Stimulated activated CD4-positive, alpha-beta T cell treated with anti-CD3 and anti-CD28 coated beads, Interleukin-4, amount 100 ng/mL, for 4 hours (primary cell): ENCODE data around the gene PHF19.

Experiments
- DNase-seq, 2 experiments: peaks; one replicate each; pipeline ENCODE4 v3.0.0-alpha.2; 2020

PHF19 gene

DNA sequence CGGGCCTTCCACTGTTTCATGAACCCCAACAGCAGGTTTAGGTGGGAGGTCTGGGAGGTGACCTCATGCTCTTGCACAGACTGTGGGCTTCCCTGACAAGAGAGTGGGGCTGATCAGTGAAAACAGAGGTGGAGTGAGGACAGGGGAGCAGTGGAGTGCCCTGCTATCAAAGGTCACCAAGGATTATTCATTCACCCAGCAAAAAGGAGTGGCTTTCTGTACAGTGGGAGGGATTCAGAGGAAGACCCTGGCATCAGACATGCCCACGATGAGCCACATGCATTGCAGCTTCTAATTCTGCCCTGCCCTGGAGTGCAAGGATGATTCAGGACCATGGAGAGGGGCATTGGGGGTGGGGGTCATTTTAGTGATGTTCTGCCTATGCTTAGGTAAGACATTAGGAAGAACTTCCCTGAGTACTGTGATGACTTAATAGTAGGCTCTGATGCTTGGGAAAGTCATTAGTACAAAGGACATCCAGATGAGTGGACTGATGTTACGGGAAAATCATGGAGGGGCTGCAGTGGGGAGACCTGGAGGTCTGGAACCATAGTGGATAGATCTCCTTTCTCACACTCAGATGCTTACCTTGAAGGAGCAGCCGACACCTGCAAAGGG lies 36.8 kb upstream of the PHF19 start:
- DNase-seq = peak in 1 of 2 experiments; percentile 24

- DNase-seq = peak in 1 of 2 experiments; percentile 2
These were observed 36.1 kb upstream of the PHF19 start for GRCh38 chr9:120912958-120913646.

DNA sequence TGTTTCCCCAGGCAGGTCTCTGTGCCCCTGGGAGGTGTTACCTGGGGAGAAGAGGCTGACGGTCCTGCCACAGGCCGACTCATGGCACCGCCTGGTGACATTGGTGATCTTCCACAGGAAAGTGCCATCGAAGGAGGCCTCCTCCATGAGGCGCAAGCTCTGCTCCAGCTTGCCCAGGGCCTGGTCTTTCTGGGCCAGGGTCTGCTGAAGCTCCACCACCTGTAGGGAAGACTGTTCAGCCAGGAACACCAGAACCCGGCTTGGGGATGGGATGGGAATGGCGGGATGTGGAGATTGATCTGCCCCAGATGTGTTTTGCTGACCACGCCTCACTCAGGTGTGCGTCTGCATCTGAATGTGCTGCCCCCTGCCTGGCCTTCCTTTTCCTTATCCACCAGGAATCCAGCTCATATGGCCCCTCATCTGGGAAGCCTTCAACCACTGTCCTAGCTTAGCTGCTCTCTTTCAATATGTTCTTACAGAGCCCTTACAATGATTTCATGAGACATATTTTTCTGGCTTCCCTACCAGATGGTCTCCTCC lies 34.4 kb upstream of the PHF19 start:
- DNase-seq = peak in 1 of 2 experiments; percentile 2

DNA sequence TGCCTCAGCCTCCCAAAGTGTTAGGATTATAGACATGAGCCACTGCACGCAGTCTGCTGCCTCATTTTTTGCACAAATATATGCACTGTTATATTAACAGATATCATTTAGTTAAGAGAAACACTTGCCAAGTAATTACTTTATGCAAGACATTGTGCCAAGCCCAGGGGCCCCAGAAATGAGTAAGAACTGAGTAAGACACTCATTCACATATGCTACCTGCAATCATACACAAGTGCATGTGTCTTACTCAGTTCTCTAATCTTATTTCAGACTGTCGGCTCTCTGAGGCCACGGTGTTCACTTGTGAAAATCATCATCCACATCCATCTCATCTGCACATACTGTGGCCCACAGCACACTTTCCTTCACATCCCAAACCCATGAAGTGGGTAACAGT lies 33.7 kb upstream of the PHF19 start:
- DNase-seq = peak in 1 of 2 experiments; percentile 19

- peak in 1 of 2 experiments; percentile 86 for DNase-seq
These were observed 32.9 kb upstream of the PHF19 start for GRCh38 chr9:120909904-120910303.

- peak in 1 of 2 experiments; percentile 54 for DNase-seq
These were observed 28.6 kb upstream of the PHF19 start for GRCh38 chr9:120905315-120906164.

GRCh38 chr9:120904978-120905301 lies 28.0 kb upstream of the PHF19 start:
- peak in 1 of 2 experiments; percentile 13 for DNase-seq

- peak in 1 of 2 experiments; percentile 61 for DNase-seq
These were observed 27.3 kb upstream of the PHF19 start for GRCh38 chr9:120904061-120904977.

GRCh38 chr9:120902569-120903535 lies 25.9 kb upstream of the PHF19 start:
- DNase-seq = peak in 1 of 2 experiments; percentile 11

- DNase-seq = peak in 1 of 2 experiments; percentile 19
These were observed 25.0 kb upstream of the PHF19 start for GRCh38 chr9:120901755-120902568.

GRCh38 chr9:120900824-120901223 lies 23.8 kb upstream of the PHF19 start:
- peak in 1 of 2 experiments; percentile 7 for DNase-seq

GRCh38 chr9:120899490-120900068 lies 22.6 kb upstream of the PHF19 start:
- DNase-seq = peak in 1 of 2 experiments; percentile 10

- no peak for DNase-seq
These were observed 21.4 kb upstream of the PHF19 start for GRCh38 chr9:120898396-120898795.

DNA sequence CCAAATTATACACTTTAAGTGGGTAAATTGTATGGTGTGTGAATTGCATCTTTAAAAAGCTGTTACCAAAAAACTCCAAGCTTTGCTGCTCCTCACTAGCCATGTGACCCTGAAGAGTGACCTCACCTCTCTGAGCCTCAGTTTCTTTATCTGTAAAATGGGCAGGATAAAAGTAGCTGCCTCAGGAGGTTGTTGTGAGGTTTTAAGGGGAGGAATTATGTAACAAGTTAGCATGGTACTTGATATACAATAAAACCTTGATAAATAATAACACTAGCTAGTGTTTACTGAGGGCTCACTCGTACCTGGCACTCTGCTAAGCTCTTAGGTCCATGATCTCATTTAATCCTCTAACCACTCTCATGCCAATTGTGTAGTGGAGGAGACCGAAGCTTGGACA lies 19.0 kb upstream of the PHF19 start:
- DNase-seq = no peak

DNA sequence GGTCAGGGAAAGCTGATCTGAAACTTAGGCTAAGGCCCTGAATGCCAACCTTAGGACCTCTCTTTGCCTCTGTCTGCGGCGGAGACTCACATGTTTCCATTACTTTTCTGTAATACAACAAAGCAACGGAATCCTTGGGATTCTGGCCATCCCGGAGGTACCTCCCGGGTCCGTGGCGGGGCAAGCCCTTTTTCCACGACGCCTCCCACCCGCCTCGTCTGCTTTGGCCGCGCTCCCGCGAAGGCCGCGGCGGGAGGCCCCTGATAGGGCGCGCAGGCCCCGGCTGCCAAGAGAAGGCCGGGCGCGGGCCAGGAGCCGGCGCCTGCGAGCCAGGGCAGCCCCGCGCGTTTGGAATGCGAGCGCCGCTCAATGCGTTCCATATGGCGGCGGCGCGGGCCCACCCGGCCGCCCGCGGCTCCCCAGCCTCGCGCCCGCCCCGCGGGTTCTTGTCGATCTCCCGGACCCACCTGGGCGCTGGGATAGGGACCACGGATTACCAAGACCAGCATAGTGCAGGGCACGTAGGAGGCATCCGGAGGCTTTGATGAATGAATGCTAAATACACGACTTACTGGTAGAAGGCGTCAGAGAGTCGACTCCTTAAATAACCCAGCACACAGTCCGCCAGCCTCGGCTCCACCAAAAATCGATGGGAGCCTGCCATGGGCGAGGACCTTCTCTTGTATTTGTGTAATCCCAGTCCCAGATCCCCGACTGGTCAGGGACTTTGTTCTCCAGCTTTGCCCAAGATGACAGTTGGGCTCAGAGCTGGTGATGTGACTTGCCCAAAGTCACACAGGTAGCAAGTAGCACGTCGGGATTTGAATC lies 17.5 kb upstream of the PHF19 start:
- DNase-seq = peak in 1 of 2 experiments; percentile 11

GRCh38 chr9:120893611-120894307 lies 16.8 kb upstream of the PHF19 start:
- no peak for DNase-seq

GRCh38 chr9:120892748-120893610 lies 16.0 kb upstream of the PHF19 start:
- DNase-seq = peak in 1 of 2 experiments; percentile 75
